D341Med (cell line): ENCODE measurements around the gene CACUL1.
"Not testable (repeated sequence)": the region's sequence is repeated elsewhere in the genome, so short reads cannot be mapped to it uniquely, and the experiment has no call there.

ENCODE experiments used
- DNase-seq: peaks from one replicate; pipeline ENCODE4 v3.0.0; 2012; ENCODE audit warnings: low spot score

The CACUL1 gene

GRCh38 chr10:118754556-118755423 is at the start of gene CACUL1:
Gene CACUL1 (minus strand): TSS chr10:118754970. CDS start chr10:118754762, 208 bp downstream.
- DNase-seq = peak; percentile 96

GRCh38 chr10:118804262-118804773 is 49.5 kb upstream of the CACUL1 start:
- no peak for DNase-seq

- DNase-seq = no peak
Observed at GRCh38 chr10:118802126-118802793, 47.5 kb upstream of the CACUL1 start.

- DNase-seq = peak; percentile 53
Observed at GRCh38 chr10:118800920-118801319, 46.1 kb upstream of the CACUL1 start.

GRCh38 chr10:118799777-118800176 is 45.0 kb upstream of the CACUL1 start:
- DNase-seq = no peak

GRCh38 chr10:118798231-118798662 is 43.5 kb upstream of the CACUL1 start:
- no peak for DNase-seq

GRCh38 chr10:118794971-118795370 is 40.2 kb upstream of the CACUL1 start:
- DNase-seq = not testable (repeated sequence)

- DNase-seq = no peak
Observed at GRCh38 chr10:118793545-118793944, 38.8 kb upstream of the CACUL1 start.

GRCh38 chr10:118792526-118792925 is 37.8 kb upstream of the CACUL1 start:
- DNase-seq = no peak

- no peak for DNase-seq
Observed at GRCh38 chr10:118790058-118790457, 35.3 kb upstream of the CACUL1 start.

- DNase-seq = no peak
Observed at GRCh38 chr10:118785551-118785950, 30.8 kb upstream of the CACUL1 start.

- no peak for DNase-seq
Observed at GRCh38 chr10:118783776-118784545, 29.2 kb upstream of the CACUL1 start.

GRCh38 chr10:118782916-118783465 is 28.2 kb upstream of the CACUL1 start:
- DNase-seq = not testable (repeated sequence)

GRCh38 chr10:118781541-118781940 is 26.8 kb upstream of the CACUL1 start:
- no peak for DNase-seq

- DNase-seq = no peak
Observed at GRCh38 chr10:118778727-118779126, 24.0 kb upstream of the CACUL1 start.

- no peak for DNase-seq
Observed at GRCh38 chr10:118776960-118777359, 22.2 kb upstream of the CACUL1 start.

- no peak for DNase-seq
Observed at GRCh38 chr10:118776033-118776432, 21.3 kb upstream of the CACUL1 start.

GRCh38 chr10:118775478-118775877 is 20.7 kb upstream of the CACUL1 start:
- no peak for DNase-seq

GRCh38 chr10:118773041-118773440 is 18.3 kb upstream of the CACUL1 start:
- DNase-seq = no peak

GRCh38 chr10:118771976-118772375 is 17.2 kb upstream of the CACUL1 start:
- DNase-seq = no peak

GRCh38 chr10:118769898-118770600 is 15.3 kb upstream of the CACUL1 start:
- DNase-seq = no peak
